Kidney glomerular epithelial cell (primary cell): ENCODE data around the gene PLK5.
"Not testable (repeated sequence)": the region's sequence is repeated elsewhere in the genome, so short reads cannot be mapped to it uniquely, and the experiment has no call there.

Source experiments
- DNase-seq: peaks from one replicate; lab custom pipeline; 2025; lab: John Stamatoyannopoulos, UW

Gene PLK5

GRCh38 chr19:1491114-1491848 lies 32.6 kb upstream of the PLK5 start, which contains the start of gene REEP6:
TSS of gene REEP6 (plus strand) at chr19:1491181. CDS start at chr19:1491270, 89 bp downstream.
- DNase-seq = no peak

DNA sequence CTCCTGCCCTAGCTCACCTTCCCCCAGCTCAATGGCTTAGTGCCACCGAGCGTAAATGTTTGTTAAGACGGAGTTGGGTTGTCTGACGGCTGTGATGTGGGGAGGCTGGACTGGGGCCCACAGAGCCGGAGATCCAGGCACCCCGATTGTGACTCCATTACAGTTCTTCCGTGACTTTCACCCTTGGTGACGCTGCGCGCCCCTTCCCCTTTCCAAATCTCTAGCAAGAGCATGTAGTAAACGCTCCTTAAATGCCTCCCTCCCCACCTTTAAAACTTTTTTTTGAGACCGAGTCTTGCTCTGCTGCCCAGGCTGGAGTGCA lies 32.1 kb upstream of the PLK5 start:
- DNase-seq = no peak

GRCh38 chr19:1492474-1493006 lies 31.3 kb upstream of the PLK5 start:
- no peak for DNase-seq

DNA sequence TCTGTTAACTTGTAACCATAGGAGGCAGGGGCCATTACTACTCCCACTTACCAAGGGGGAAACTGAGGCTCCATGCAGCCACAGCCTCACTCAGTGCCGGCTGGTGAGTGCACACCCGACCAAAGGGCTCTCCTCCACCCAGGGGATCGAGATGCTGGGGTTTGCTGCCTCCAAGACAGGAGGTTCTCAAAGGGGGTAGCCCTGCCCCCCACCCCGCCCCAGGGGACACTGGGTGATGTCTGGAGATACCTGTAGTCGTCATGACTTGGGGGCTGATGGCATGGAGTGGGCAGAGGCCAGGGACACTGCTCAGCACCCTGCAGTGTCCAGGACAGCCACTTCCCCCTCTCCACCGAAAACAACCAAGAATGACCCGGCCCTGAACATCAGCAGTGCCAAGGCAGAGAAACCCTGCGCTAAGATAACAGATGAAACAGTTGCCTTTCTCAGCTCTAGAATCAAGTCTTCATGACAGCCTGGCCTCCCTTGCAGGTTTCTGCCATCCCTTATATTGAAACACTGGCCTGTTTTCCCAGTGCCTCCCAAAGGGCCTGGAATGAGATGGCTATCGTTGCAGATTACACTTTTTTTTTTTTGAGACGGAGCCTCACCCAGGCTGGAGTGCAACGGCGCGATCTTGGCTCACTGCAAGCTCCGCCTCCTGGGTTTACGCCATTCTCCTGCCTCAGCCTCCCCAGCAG lies 29.6 kb upstream of the PLK5 start:
- no peak for DNase-seq

- no peak for DNase-seq
Measured at GRCh38 chr19:1495051-1495798, 28.7 kb upstream of the PLK5 start.

DNA sequence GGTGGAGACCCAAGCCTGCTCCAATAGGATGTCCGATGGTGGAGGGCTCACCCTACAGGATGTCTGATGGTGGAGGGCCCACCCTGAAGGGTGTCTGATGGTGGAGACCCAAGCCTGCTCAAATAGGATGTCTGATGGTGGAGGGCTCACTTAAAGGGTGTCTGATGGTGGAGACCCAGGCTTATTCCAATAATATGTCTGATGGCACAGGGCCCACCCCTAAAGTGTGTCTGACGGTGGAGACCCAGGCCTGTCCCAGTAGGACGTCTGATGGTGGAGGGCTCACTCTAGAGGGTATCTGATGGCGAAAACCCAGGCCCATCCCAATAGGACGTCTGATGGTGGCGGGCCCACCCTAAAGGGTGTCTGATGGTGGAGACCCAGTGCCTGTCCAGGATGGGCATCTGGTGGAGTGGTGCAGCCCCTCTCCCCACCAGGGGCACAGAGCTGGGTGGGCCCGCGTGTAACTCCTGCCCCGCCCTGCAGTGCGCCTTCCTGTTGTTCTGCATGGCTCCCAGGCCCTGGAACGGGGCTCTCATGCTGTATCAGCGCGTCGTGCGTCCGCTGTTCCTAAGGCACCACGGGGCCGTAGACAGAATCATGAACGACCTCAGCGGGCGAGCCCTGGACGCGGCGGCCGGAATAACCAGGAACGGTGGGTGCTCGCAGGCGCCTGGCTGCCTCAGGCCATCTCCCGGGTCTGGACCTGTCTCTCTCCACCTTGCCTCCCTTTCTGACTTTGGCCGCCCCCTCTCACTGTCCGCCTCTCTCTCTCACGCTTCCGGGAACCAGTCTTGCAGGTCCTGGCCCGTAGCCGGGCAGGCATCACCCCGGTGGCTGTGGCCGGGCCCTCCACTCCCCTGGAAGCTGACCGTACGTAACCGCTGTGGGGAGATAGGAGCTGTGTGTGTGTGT lies 27.8 kb upstream of the PLK5 start:
- DNase-seq = no peak

DNA sequence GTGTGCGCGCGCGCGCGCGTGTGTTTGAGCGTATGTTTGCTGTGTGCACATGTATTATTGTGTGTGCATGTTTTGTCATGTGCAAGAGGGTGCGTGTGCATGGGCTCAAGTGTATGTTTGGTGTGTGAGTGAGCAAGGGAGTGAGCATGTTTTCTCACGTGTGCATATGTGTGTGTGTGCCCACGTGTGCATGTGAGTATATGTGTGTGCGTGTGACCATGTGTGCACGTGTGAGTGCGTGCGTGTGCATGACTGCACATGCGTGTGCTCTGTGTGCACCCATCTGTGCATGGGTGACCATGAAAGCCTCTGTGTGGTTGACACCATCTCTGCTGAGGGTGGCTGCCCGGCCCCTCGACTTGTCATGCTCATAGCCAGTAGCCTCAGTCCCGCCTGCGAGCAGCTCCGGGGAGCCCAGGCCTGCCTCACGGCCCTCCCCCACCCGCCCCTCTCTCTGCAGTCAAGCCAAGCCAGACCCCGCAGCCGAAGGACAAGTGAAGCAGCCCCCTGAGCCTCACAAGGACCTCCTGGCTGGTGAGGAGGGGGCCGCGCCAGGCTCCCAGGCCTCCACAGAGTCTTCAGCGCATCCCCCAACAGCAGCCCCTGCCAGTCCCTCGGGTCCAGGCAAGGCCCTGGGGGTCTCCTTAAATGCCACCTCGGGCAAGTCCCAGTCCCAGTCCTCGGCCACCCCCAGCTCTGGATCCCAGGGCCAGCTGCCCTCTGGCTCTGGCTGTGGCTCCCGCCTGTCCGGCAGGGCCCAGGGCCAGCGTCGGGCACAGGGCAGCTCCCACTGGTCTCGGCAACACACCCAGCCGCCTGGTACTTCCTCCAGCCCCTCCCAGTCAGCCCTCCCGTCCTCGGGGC lies 26.9 kb upstream of the PLK5 start:
- DNase-seq = no peak

GRCh38 chr19:1497578-1498235 lies 26.2 kb upstream of the PLK5 start:
- DNase-seq = no peak

GRCh38 chr19:1499231-1499630 lies 24.6 kb upstream of the PLK5 start:
- not testable (repeated sequence) for DNase-seq

DNA sequence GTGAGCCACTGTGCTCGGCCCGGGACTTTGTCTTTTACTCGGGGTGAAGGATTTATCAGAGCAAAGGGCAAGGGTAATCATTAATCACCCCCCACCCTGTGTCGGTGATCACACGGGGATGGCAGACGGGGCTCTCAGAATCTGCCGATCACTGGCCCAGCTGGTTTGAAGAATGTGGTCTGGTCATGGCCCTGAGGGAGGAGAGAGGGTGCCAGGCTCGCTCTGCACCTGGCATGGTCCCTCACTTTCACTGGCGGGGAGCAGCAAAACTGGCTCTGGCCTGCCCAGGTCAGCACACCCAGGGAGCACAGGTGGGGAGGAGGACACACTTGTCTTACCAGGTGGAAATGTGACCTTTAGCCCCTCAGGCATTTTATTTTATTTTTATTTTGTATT lies 22.7 kb upstream of the PLK5 start:
- no peak for DNase-seq

DNA sequence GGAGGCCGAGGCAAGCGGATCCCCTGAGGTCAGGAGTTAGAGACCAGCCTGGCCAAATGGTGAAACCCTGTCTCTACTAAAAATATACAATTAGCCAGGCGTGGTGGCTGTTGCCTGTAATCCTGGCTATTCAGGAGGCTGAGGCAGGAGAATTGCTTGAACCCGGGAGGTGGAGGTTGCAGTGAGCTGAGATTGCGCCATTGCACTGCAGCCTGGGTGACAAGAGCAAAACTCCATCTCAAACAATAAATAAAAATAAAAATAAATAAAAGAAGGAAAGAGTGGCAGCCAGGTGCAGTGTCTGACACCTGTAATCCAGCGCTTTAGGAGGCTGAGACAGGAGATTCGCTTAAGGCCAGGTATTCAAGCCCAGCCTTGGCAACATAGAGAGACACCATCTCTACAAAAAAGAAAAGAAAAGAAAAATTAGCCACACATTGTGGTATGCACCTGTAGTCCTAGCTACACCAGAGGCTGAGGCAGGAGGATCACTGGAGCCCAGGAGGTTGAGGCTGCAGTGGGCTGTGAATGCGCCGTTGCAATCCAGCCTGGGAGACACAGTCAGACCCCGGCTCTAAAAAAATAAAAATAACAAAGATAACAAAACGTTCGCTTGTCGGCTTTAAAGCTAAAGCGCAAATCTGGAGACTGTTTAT lies 21.3 kb upstream of the PLK5 start:
- DNase-seq = no peak

GRCh38 chr19:1503089-1503924 lies 20.6 kb upstream of the PLK5 start:
- no peak for DNase-seq

DNA sequence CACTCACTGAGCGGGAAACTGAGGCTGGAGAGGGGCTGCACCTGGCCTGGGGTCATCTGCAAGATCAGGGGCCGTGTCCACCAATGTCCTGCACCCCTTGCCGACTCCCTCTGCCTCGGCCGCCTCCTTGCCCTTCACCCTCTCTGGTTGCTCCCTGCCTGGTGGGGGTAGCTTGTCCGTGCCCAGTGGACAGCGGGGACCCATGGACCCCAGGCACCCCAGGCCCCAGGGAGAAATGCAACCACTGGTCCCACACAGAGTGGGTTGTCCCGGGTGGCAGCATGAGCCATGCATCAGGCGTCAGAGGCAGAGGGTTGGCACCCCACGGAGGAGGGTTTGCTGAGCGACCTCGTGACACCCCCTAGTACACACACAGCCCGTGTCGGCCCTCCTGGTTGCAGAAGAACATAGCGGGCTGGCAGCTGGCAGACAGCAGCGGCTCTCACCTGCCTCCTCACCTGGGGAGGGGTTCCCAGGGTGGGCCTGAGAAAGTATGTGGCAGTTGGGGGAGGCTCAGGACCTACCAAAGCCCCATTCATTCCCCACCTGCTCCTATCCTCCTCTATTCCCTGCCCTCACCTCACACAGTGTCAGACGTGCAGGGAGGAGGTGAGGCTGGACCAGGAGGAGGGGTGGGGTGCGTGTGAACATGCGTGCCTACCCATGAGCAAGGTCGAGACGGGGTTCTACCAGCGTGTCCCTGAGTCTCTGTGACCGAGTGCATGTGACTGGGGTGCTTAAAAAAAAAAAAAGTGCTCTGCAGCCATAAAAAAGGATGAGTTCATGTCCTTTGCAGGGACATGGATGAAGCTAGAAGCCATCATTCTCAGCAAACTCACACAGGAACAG lies 19.7 kb upstream of the PLK5 start:
- no peak for DNase-seq

GRCh38 chr19:1505012-1505411 lies 18.9 kb upstream of the PLK5 start:
- DNase-seq = no peak

DNA sequence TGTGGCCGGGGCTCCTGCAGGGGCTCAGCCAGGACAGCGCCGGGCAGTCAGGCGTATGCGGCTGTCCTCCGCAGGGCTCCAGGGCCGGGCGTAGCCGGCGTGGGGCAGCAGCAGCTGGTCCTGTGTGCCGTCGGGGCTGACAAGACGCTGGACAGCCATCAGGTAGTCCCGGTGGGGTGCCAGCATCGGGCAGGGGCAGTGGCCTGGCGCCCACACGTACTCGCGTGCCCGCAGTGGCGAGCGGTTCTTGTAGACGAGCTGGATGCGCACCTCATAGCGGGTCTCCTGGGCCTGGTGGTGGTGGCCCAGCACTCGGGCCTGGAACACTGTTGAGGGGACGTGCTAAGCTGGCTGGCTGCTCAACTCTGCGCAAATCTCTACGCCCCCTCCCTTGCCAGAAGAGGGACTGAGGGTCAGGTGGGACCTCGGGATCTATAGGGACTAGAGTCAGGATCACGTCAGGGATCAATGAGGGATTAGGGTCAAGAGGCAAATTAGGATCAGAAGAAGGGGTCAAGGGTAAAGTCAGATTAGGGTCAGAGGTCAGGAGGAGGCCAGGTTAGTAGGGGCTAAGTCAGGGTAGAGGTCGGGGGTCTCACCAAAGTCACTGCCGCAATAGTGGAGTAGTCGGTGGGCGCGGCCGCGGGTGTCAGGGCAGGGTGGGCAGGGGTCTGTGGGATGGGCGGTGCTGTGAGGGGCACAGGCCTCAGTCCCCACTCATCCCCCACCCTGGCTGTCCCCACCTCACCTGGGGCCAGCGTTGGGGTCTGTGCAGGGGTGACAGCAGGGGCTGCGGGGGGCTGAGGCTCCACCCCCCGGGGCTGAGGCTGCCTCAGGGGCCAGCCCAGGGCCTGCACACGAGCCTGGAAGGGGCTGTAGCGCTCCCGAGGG lies 17.6 kb upstream of the PLK5 start:
- no peak for DNase-seq

GRCh38 chr19:1507192-1507660 lies 16.7 kb upstream of the PLK5 start:
- DNase-seq = no peak
